Endothelial cell of umbilical vein (primary cell): ENCODE measurements around the gene MAP6D1. TPM values are rescaled to one million over a fixed set of nuclear protein-coding genes. Genes with fewer than 3 reads are reported as not detected.

Source experiments
- BruUV-seq: library from RNA; stranded (reverse); fragments of 400-500 nt; replicated peaks from 2 replicates; lab custom pipeline; 2021; lab: Mats Ljungman, UMichigan
- CTCF ChIA-PET: fragments of 300-600, 350-600 bp; sonication (Branson Sonifier 250); formaldehyde crosslinking; loops from one replicate; lab custom pipeline; 2021; ENCODE audit warnings: antibody characterized with exemption, inconsistent platforms; lab: Charles Lee
- POLR2A ChIA-PET: fragments of 300-600, 350-600 bp; sonication (Branson Sonifier 250); formaldehyde crosslinking; loops from one replicate; lab custom pipeline; 2021; ENCODE audit warnings: antibody characterized with exemption, inconsistent platforms; lab: Charles Lee
- DNase-seq: peaks from one replicate; pipeline ENCODE4 v3.0.0-alpha.2; 2011; ENCODE audit warnings: low read depth, low spot score
- FAIRE-seq: peaks from 2 replicates; lab custom pipeline; 2011; peaks lifted over from hg19 to GRCh38; lab: Jason Lieb, UNC
- H2AFZ ChIP-seq: 2 replicates; pipeline ENCODE4 v1.6.0; 2012; ENCODE audit warnings: low read depth, low read length, control low read depth, inconsistent platforms
- H3K27ac ChIP-seq: 2 replicates; pipeline ENCODE4 v1.5.1; 2011; ENCODE audit warnings: low read depth, mild to moderate bottlenecking, control low read depth, low read length, moderate library complexity; ENCODE audit not compliant: insufficient read depth
- H3K27me3 ChIP-seq, 2 experiments: 2 replicates each; pipeline versions ENCODE4 v1.6.0 to v1.6.1; 2011; ENCODE audit warnings: low read length in 2 of 2, mixed read lengths in 1 of 2; ENCODE audit not compliant: control insufficient read depth in 2 of 2, insufficient read depth in 2 of 2
- H3K36me3 ChIP-seq, 2 experiments: 2 replicates in 1 of 2; 3 replicates in 1 of 2; pipeline ENCODE4 v1.5.1; 2011; ENCODE audit warnings: low read length in 2 of 2, mild to moderate bottlenecking in 1 of 2, moderate library complexity in 1 of 2; ENCODE audit not compliant: control insufficient read depth in 2 of 2, insufficient read depth in 2 of 2; ENCODE audit errors: extremely low read depth in 1 of 2
- H3K4me1 ChIP-seq: 3 replicates; pipeline ENCODE4 v1.5.1; 2011; ENCODE audit warnings: mild to moderate bottlenecking, low read length; ENCODE audit not compliant: control insufficient read depth, insufficient read depth; ENCODE audit errors: extremely low read depth
- H3K4me2 ChIP-seq: 2 replicates; pipeline ENCODE4 v1.6.1; 2011; ENCODE audit warnings: low read length, control low read depth, mixed read lengths; ENCODE audit not compliant: insufficient read depth
- H3K4me3 ChIP-seq, 3 experiments: fragments of 200-600 bp in 1 of 3; sonication (generic), shearing (Covaris generic) in 1 of 3; replicated peaks in 1 of 3; 2 replicates each; pipeline ENCODE4 v1.5.1; 2011 to 2016; ENCODE audit warnings: control low read depth in 3 of 3, low read length in 3 of 3, mild to moderate bottlenecking in 2 of 3, inconsistent platforms in 1 of 3, low read depth in 1 of 3, moderate library complexity in 1 of 3; ENCODE audit not compliant: insufficient read depth in 1 of 3
- H3K79me2 ChIP-seq: 2 replicates; pipeline ENCODE4 v1.6.0; 2012; ENCODE audit warnings: low read length, inconsistent platforms; ENCODE audit not compliant: control insufficient read depth, insufficient read depth
- H3K9ac ChIP-seq: replicated peaks from 2 replicates; pipeline ENCODE3; 2011; ENCODE audit warnings: low read length, control low read depth; ENCODE audit not compliant: insufficient read depth; ENCODE audit errors: extremely low read depth
- H3K9me1 ChIP-seq: replicated peaks from 3 replicates; pipeline ENCODE4 v1.6.0; 2011; ENCODE audit warnings: mild to moderate bottlenecking, low read length; ENCODE audit not compliant: control insufficient read depth, insufficient read depth; ENCODE audit errors: extremely low read depth
- H3K9me3 ChIP-seq: replicated peaks from 2 replicates; pipeline ENCODE4 v1.5.1; 2012; ENCODE audit warnings: low read length, inconsistent platforms; ENCODE audit not compliant: control insufficient read depth, insufficient read depth
- H4K20me1 ChIP-seq: replicated peaks from 2 replicates; pipeline ENCODE3; 2011; ENCODE audit warnings: mild to moderate bottlenecking, low read length; ENCODE audit not compliant: control insufficient read depth, insufficient read depth; ENCODE audit errors: extremely low read depth
- EZH2 ChIP-seq: IDR thresholded peaks from 2 replicates; pipeline ENCODE4 v1.6.1; 2012; ENCODE audit warnings: borderline replicate concordance, low read depth, mild to moderate bottlenecking, moderate library complexity, low read length, inconsistent platforms; ENCODE audit not compliant: severe bottlenecking
- FOS ChIP-seq: IDR thresholded peaks from 2 replicates; pipeline ENCODE4 v1.6.1; 2011; ENCODE audit warnings: mild to moderate bottlenecking, low read length, moderate library complexity, borderline replicate concordance; ENCODE audit not compliant: insufficient read depth
- GATA2 ChIP-seq: IDR thresholded peaks from 2 replicates; pipeline ENCODE4 v1.7.0; 2011; ENCODE audit warnings: low read depth, mild to moderate bottlenecking, moderate library complexity, mixed read lengths, low read length; ENCODE audit not compliant: insufficient read length, insufficient read depth
- JUN ChIP-seq: IDR thresholded peaks from 2 replicates; pipeline ENCODE4 v1.6.1; 2011; ENCODE audit warnings: borderline replicate concordance, low read depth; ENCODE audit not compliant: insufficient read length, insufficient read depth
- MYC ChIP-seq: IDR thresholded peaks from one replicate; pipeline ENCODE4 v1.6.1; 2011; ENCODE audit warnings: mild to moderate bottlenecking, low read depth, low read length
- POLR2A ChIP-seq: IDR thresholded peaks from 2 replicates; pipeline ENCODE4 v1.6.1; 2012; ENCODE audit warnings: low read depth, mild to moderate bottlenecking, control low read depth, low read length
- POLR2AphosphoS5 ChIP-seq: IDR thresholded peaks from 2 replicates; pipeline ENCODE4 v1.6.1; 2012; ENCODE audit warnings: low read depth, mild to moderate bottlenecking, control low read depth, low read length, moderate library complexity; ENCODE audit not compliant: insufficient read depth
- dilution Hi-C: fragments of 300-500 bp; cut with MboI; formaldehyde crosslinking; loops from one replicate; pipeline ENCODE4 v1.15.0; 2019; ENCODE audit warnings: low sequenced_read_pairs; ENCODE audit not compliant: extremely low pct_ligation_motif_present
- intact Hi-C: fragments of 100-400 bp; cut with micrococcal nuclease; formaldehyde crosslinking; loops from one replicate; pipeline ENCODE4 v1.10.0; 2022
- polyA plus RNA-seq, 4 experiments: library from polyadenylated mRNA; depleted of rRNA in 3 of 4; stranded (reverse) in 3 of 4; unstranded in 1 of 4; fragments of >200 nt; gene quantifications; 2 replicates each; pipeline versions ENCODE4 v1.2.1 to v1.2.3, GENCODE V29; 2011 to 2012; ENCODE audit warnings: missing spikeins in 1 of 4
- total RNA-seq: library from RNA; stranded (reverse); gene quantifications from 2 replicates; pipeline ENCODE4 v1.2.3, GENCODE V29; 2021
- TF ChIP-seq, protein P1 (sequence below), 2 donors: IDR thresholded peaks; 1 replicate in 1 of 2; 2 replicates in 1 of 2; pipeline ENCODE4 v1.5.1; 2011; ENCODE audit warnings: low read length in 2 of 2, mild to moderate bottlenecking in 2 of 2, moderate library complexity in 2 of 2, control low read depth in 1 of 2, inconsistent platforms in 1 of 2, low read depth in 1 of 2; ENCODE audit not compliant: insufficient read depth in 1 of 2; ENCODE audit errors: extremely low read depth in 1 of 2
- TF ChIP-seq, protein P2 (sequence below): IDR thresholded peaks from 2 replicates; pipeline ENCODE4 v1.6.1; 2011; ENCODE audit not compliant: insufficient read depth, insufficient read length

The MAP6D1 gene
- total and polyA plus RNA-seq, 2 donors (not counting 3 experiments of a cell fraction or from before 2014, with no cell fraction given) = 2.4 to 3.5 TPM

DNA sequence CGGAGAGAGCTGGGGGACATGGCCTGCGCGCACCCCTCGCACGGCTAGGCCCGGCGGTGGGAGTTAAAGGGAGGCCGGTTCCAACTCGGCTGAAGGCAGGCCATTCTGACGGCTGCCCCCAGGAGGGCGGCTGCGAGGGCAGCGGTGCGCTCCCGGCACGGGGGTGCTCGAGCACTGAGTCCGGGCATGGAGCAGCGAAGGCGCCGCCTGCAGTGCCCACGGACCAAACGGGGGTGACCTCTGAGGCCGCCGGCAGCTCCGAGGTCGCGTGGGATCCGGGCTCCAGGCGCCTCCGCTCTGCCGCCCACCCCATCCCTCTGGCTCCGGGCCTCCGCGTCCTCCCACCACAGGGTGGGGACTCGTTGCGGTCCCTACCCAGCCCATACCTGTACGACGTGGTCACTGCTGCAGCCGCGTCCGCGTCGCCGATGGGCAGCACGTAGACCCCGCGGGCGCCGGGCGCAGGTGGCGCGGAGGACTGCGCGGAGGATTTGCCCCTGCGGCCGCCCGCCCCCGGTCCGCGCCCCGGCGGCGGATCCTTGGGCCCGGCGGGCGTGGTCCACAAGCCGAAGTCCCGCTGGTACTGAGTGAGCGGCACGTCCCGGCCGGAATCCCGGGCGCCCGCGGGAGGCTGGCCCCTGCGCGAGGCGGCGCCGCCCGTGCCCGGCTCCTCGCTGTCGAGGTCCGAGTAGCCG, 469 bp downstream of the MAP6D1 start:
- intact Hi-C loops (loop anchor here (1.0 kb wide), 1 partner anchor 59 kb away; the partner anchor contains the start of gene PARL), dilution Hi-C loops (no loop called here)
- FAIRE-seq (no peak), DNase-seq (peak; percentile 19)
- H3K27ac ChIP-seq = no peak overlapping the region
- H3K9ac ChIP-seq = peak overlapping the region; percentile 40
- peak overlapping the region; percentile 47 for H2AFZ ChIP-seq
- no peaks in the 10 kb centered on the region for H3K9me3 ChIP-seq
- peak overlapping the region; percentile 48 to 55 (median 50) for H3K4me3 ChIP-seq
- H3K9me1 ChIP-seq = no peaks in the 10 kb centered on the region
- ChIA-PET POLR2A (no interaction called here), CTCF (interaction anchor here (1.0 to 2.9 kb wide), 3 partner anchors 23 to 60 kb away, joined by 3 to 16 read pairs (median 3); partner anchors contain the start of gene PARL)
- peak overlapping the region; percentile 55 for H3K4me2 ChIP-seq
- H3K79me2 ChIP-seq = no peaks in the 10 kb centered on the region
- TF ChIP-seq POLR2AphosphoS5 (no peak), JUN (no peak), GATA2 (no peak), POLR2A (no peak), EZH2 (no peak), MYC (no peak), FOS (no peak)
- TF ChIP-seq, protein P1, sequence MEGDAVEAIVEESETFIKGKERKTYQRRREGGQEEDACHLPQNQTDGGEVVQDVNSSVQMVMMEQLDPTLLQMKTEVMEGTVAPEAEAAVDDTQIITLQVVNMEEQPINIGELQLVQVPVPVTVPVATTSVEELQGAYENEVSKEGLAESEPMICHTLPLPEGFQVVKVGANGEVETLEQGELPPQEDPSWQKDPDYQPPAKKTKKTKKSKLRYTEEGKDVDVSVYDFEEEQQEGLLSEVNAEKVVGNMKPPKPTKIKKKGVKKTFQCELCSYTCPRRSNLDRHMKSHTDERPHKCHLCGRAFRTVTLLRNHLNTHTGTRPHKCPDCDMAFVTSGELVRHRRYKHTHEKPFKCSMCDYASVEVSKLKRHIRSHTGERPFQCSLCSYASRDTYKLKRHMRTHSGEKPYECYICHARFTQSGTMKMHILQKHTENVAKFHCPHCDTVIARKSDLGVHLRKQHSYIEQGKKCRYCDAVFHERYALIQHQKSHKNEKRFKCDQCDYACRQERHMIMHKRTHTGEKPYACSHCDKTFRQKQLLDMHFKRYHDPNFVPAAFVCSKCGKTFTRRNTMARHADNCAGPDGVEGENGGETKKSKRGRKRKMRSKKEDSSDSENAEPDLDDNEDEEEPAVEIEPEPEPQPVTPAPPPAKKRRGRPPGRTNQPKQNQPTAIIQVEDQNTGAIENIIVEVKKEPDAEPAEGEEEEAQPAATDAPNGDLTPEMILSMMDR (IDR thresholded peaks at IDR 0.05; ENCODE audit: extremely low read depth in 1 of 2, insufficient read depth in 1 of 2, low read depth in 1 of 2, low read length in 2 of 2) = no peak
- TF ChIP-seq, protein P2, sequence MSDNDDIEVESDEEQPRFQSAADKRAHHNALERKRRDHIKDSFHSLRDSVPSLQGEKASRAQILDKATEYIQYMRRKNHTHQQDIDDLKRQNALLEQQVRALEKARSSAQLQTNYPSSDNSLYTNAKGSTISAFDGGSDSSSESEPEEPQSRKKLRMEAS = no peak
- H3K4me1 ChIP-seq = peaks cover 8% of the 10 kb centered on the region
- peaks cover 0 to 6% of the 10 kb centered on the region in 2 experiments for H3K36me3 ChIP-seq
- BruUV-seq = no TSS peak
- no peaks in the 10 kb centered on the region for H3K27me3 ChIP-seq
- H4K20me1 ChIP-seq = no peaks in the 10 kb centered on the region
